ENCODE results near the gene MYO3B.
A peak's percentile ranks its signal among the peaks of the same experiment; 100 is the strongest.

MYO3B gene

DNA sequence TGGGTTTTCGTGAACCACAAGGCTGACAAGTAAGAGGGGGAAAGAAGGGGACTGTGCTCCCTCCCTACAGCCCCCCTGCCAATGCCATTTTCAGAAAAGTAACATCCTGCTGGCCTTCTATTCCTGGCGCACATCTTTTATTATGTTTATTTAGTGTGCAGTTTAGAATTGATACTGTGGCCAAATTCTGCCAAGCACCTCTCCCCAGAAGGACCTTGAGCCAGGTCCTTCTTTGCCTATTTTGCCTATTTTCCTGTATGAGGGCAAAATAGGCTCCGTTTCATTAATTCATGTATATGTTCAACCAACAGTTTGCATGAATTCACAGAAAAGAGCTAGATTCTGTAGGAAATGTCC is 136.0 kb downstream of the MYO3B start:
- no peak overlapping the region for H3K27ac ChIP-seq
- no peak for TF ChIP-seq CTCF (IDR thresholded peaks at IDR 0.05)
- no peak for DNase-seq (ENCODE audit: low spot score)
- H3K4me3 ChIP-seq = no peak overlapping the region

- no peak for TF ChIP-seq CTCF (IDR thresholded peaks at IDR 0.05)
- Histone ChIP-seq H3K27ac (no peak overlapping the region), H3K4me3 (no peak overlapping the region)
- no peak for DNase-seq (ENCODE audit: low spot score)
Measured at GRCh38 chr2:170314744-170315447, 136.9 kb downstream of the MYO3B start.

- no peak for DNase-seq (ENCODE audit: low spot score)
- no peak for TF ChIP-seq CTCF (IDR thresholded peaks at IDR 0.05)
- H3K4me3 ChIP-seq = no peak overlapping the region
- no peak overlapping the region for H3K27ac ChIP-seq
Measured at GRCh38 chr2:170320948-170321347, 143.0 kb downstream of the MYO3B start.

GRCh38 chr2:170321526-170321925 is 143.6 kb downstream of the MYO3B start:
- no peak for TF ChIP-seq CTCF (IDR thresholded peaks at IDR 0.05)
- H3K4me3 ChIP-seq = no peak overlapping the region
- no peak overlapping the region for H3K27ac ChIP-seq
- no peak for DNase-seq (ENCODE audit: low spot score)

DNA sequence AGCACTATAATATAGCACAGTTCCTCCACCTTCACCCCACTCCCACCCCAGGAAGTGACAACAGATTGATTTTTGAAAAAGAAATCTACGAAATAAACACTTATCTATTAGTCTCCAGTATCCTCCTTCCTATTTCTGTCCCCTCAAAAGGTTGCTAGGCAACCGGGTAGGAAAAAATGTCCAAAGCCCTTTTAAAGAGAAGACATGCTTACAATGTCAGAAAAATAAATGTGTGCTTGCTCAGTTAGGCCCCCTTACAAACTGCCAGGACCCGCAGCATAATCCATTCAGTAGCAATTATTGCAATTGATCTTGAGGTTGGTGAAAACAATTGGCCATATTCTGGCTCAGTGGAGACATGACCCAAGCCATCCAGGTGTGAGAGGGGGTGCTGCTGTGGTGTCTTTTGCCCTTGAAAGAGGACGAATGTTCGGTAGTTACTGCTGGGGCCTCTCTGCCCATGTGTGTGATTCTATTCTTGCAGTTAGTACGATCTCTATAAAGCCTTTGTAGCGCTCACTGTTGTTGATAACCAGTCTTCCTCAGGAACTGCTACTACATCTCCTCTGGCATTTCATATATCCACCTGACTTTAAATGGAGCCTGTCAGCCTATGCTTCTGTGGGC is 144.3 kb downstream of the MYO3B start:
- no peak for TF ChIP-seq CTCF (IDR thresholded peaks at IDR 0.05)
- DNase-seq (ENCODE audit: low spot score) = no peak
- H3K4me3 ChIP-seq = no peak overlapping the region
- H3K27ac ChIP-seq = no peak overlapping the region

DNA sequence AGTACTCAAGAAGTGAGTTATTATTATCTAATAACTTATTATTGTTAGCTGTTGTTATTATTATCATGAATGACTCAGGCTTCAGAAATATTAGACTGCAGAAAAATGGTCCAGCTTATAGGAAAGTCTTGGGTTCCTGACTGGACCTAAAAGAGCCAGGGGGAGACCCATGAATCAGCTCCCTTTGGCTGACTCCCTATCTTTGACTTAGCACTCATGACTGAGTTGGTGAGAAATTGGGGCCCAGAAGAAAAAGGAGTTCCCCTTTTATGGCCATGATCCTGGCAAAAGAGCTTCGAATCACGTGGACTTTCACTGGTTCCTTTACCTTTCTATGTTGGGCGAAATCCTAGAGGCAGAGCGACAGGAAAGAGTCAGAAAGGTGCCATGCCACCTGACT is 145.8 kb downstream of the MYO3B start:
- TF ChIP-seq CTCF (IDR thresholded peaks at IDR 0.05) = no peak
- DNase-seq (ENCODE audit: low spot score) = no peak
- H3K27ac ChIP-seq = no peak overlapping the region
- H3K4me3 ChIP-seq = no peak overlapping the region

- no peak overlapping the region for H3K4me3 ChIP-seq
- peak; percentile 36 for TF ChIP-seq CTCF (IDR thresholded peaks at IDR 0.05)
- no peak for DNase-seq (ENCODE audit: low spot score)
- no peak overlapping the region for H3K27ac ChIP-seq
Measured at GRCh38 chr2:170324640-170325046, 146.7 kb downstream of the MYO3B start.

Data from coronary artery (tissue), 2 donors.